Kidney (tissue), 14 donors: ENCODE measurements around the gene CCNT2. TPM values are rescaled to one million over a fixed set of nuclear protein-coding genes. Genes with fewer than 3 reads are reported as not detected.

ENCODE experiments used
- DNase-seq, 5 donors: peaks; one replicate each; pipeline ENCODE4 v3.0.0-alpha.2; 2013 to 2020
- FAIRE-seq: peaks from 2 replicates; lab custom pipeline; 2012; peaks lifted over from hg19 to GRCh38; lab: Jason Lieb, UNC
- H3K27ac ChIP-seq, 2 donors: one replicate each; pipeline ENCODE4 v1.7.0; 2013; ENCODE audit warnings: low read depth in 2 of 2, low read length in 2 of 2, inconsistent platforms in 1 of 2
- H3K27me3 ChIP-seq: one replicate; pipeline ENCODE4 v1.7.1; 2013; ENCODE audit warnings: low read length, inconsistent platforms; ENCODE audit not compliant: control insufficient read depth, insufficient read depth
- H3K36me3 ChIP-seq, 3 donors: one replicate each; pipeline versions ENCODE4 v1.7.0 to v1.7.1; 2013; ENCODE audit warnings: low read length in 3 of 3, control low read depth in 1 of 3, inconsistent platforms in 1 of 3; ENCODE audit not compliant: insufficient read depth in 3 of 3, control insufficient read depth in 2 of 3
- H3K4me1 ChIP-seq, 3 donors: one replicate each; pipeline versions ENCODE4 v1.7.0 to v1.7.1; 2013; ENCODE audit warnings: low read length in 3 of 3, inconsistent platforms in 1 of 3, low read depth in 1 of 3; ENCODE audit not compliant: control insufficient read depth in 2 of 3, insufficient read depth in 2 of 3
- H3K4me3 ChIP-seq, 3 donors: one replicate each; pipeline versions ENCODE4 v1.7.0 to v1.8.1; 2013; ENCODE audit warnings: low read length in 3 of 3, control low read depth in 1 of 3, inconsistent platforms in 1 of 3
- H3K9ac ChIP-seq, 3 donors: one replicate each; pipeline versions ENCODE4 v1.7.0 to v1.7.1; 2013; ENCODE audit warnings: low read length in 3 of 3, control low read depth in 1 of 3, inconsistent platforms in 1 of 3
- H3K9me3 ChIP-seq, 3 donors: one replicate each; pipeline versions ENCODE4 v1.7.0 to v1.7.1; 2013; ENCODE audit warnings: low read length in 3 of 3, control low read depth in 1 of 3, inconsistent platforms in 1 of 3; ENCODE audit not compliant: control insufficient read depth in 2 of 3, insufficient read depth in 1 of 3
- CTCF ChIP-seq: IDR thresholded peaks from 3 replicates; pipeline ENCODE4 v1.5.1; 2012; ENCODE audit warnings: mild to moderate bottlenecking, moderate library complexity, borderline replicate concordance; ENCODE audit not compliant: insufficient read depth; ENCODE audit errors: extremely low read depth
- intact Hi-C: fragments of 100-400 bp; cut with DNase I; formaldehyde crosslinking; loops from one replicate; pipeline ENCODE4 v1.11.1; 2022
- polyA plus RNA-seq: library from polyadenylated mRNA; stranded (reverse); fragments of 350-450 nt; fragmentation: Illumina TruSeq; extraction: RNeasy Lipid Tissue Mini Kit (QIAGEN cat#74804); gene quantifications from one replicate; pipeline ENCODE4 v1.2.3, GENCODE V29; 2014; ENCODE audit warnings: low read depth, low replicate concordance; ENCODE audit not compliant: insufficient read depth
- total RNA-seq: library from RNA; stranded (reverse); fragmentation: NEBNext Ultra II Directional; extraction: Animal tissue kit (Norgen Biotek cat#: 25700); gene quantifications from one replicate; pipeline ENCODE4 v1.2.1, GENCODE V29; 2021
- donor health status: control.
- donor health status: control.
- donor health status: control.
- donor health status: control.
- donor health status: control.
- donor health status: DM: yes; HTN: yes; CAD: no.
- donor health status: Normal renal cell carcinoma (clear cell type).

CCNT2 gene
- total and polyA plus RNA-seq, 2 donors from 2014 or later, result 7.0 to 42.1 TPM

GRCh38 chr2:134933732-134934131 lies 15.1 kb downstream of the CCNT2 start:
- intact Hi-C loops, result no loop called here
- H3K9me3 ChIP-seq, result no peaks in the 10 kb centered on the region
- H3K27ac ChIP-seq, result no peak overlapping the region
- FAIRE-seq, result no peak
- no peaks in the 10 kb centered on the region for H3K27me3 ChIP-seq
- H3K9ac ChIP-seq, result no peak overlapping the region
- H3K4me1 ChIP-seq, result peaks cover 0 to 15% (median 12%) of the 10 kb centered on the region in 3 donors
- no peak overlapping the region for H3K4me3 ChIP-seq
- peaks cover 2 to 3% (median 2%) of the 10 kb centered on the region in 3 donors for H3K36me3 ChIP-seq
- DNase-seq, result no peak
- TF ChIP-seq CTCF, result no peak

DNA sequence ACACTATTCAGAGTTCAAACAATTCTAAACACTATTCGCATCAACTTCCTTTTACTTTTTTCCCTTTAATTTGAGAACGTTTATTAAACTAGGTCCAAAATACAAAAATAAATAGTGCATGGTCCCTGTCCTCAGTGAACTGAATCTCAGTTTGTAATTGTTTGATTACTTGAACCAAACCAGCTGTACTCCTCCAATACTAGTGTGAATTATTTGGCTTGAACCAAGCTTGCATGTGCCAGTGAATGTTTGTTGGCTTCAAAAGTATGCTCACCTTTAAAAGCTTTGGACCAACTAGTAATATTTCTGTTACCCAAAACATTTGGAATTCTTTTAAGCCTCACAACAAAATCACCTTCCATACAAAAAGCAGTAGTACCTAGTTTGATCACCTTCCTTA lies 15.5 kb downstream of the CCNT2 start:
- H3K4me1 ChIP-seq, result peaks cover 0 to 15% (median 12%) of the 10 kb centered on the region in 3 donors
- no peak for TF ChIP-seq CTCF
- H3K9ac ChIP-seq, result no peak overlapping the region
- intact Hi-C loops, result no loop called here
- FAIRE-seq (no peak), DNase-seq (no peak)
- no peak overlapping the region for H3K4me3 ChIP-seq
- no peaks in the 10 kb centered on the region for H3K27me3 ChIP-seq
- H3K9me3 ChIP-seq, result no peaks in the 10 kb centered on the region
- no peak overlapping the region for H3K27ac ChIP-seq
- peaks cover 2 to 3% (median 2%) of the 10 kb centered on the region in 3 donors for H3K36me3 ChIP-seq

DNA sequence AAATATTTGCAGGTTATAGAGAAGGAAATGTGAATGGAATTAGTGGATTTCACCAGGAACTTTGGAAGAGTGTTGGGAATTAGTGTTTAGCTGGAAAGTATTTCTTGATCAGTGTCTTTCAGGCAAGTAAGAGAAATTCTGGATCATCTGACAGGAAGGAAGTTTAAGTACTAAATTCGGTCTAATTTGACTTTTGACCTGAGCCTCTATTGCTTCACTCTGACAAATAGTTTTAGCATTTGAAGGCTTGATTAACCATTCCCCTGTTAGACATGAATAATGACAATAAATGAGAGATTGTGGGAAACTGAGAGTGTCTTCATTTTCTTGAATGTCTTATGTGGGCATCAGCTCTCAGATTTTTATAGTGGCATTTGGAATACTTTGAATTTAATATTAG lies 16.0 kb downstream of the CCNT2 start:
- no peak overlapping the region for H3K27ac ChIP-seq

More for the DNA sequence above, 16.0 kb downstream of the CCNT2 start:
- H3K9me3 ChIP-seq, result no peaks in the 10 kb centered on the region
- FAIRE-seq (no peak), DNase-seq (no peak)
- H3K9ac ChIP-seq, result no peak overlapping the region
- H3K27me3 ChIP-seq, result no peaks in the 10 kb centered on the region
- H3K4me3 ChIP-seq, result peak overlapping the region in 1 of 3 donors; percentile 14
- intact Hi-C loops, result no loop called here
- peaks cover 0 to 15% (median 12%) of the 10 kb centered on the region in 3 donors for H3K4me1 ChIP-seq
- H3K36me3 ChIP-seq, result peaks cover 2 to 3% (median 2%) of the 10 kb centered on the region in 3 donors
- TF ChIP-seq CTCF, result no peak
